ENCODE measurements around the gene RNF135. TPM values are rescaled to one million over a fixed set of nuclear protein-coding genes. Genes with fewer than 3 reads are reported as not detected.
"Not testable (repeated sequence)": the region's sequence is repeated elsewhere in the genome, so short reads cannot be mapped to it uniquely, and the experiment has no call there.

The RNF135 gene
- total RNA-seq, 1 donor from 2014 or later: 25.3 TPM

- intact Hi-C loops (cut with DNase I): no loop called here
- TF ChIP-seq, protein P1, sequence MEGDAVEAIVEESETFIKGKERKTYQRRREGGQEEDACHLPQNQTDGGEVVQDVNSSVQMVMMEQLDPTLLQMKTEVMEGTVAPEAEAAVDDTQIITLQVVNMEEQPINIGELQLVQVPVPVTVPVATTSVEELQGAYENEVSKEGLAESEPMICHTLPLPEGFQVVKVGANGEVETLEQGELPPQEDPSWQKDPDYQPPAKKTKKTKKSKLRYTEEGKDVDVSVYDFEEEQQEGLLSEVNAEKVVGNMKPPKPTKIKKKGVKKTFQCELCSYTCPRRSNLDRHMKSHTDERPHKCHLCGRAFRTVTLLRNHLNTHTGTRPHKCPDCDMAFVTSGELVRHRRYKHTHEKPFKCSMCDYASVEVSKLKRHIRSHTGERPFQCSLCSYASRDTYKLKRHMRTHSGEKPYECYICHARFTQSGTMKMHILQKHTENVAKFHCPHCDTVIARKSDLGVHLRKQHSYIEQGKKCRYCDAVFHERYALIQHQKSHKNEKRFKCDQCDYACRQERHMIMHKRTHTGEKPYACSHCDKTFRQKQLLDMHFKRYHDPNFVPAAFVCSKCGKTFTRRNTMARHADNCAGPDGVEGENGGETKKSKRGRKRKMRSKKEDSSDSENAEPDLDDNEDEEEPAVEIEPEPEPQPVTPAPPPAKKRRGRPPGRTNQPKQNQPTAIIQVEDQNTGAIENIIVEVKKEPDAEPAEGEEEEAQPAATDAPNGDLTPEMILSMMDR (IDR thresholded peaks at IDR 0.05): no peak
- no peak overlapping the region for H3K4me3 ChIP-seq
- H3K4me1 ChIP-seq: no peaks in the 10 kb centered on the region
- H3K27ac ChIP-seq: no peak overlapping the region
- no peak for DNase-seq
- no peak for ATAC-seq
- H3K27me3 ChIP-seq: no peaks in the 10 kb centered on the region
- H3K36me3 ChIP-seq: peaks cover 11% of the 10 kb centered on the region
- no peaks in the 10 kb centered on the region for H3K9me3 ChIP-seq
Observed at GRCh38 chr17:30975042-30975820, 4.4 kb downstream of the RNF135 start.

GRCh38 chr17:30979919-30980318 lies 9.1 kb downstream of the RNF135 start:
- ATAC-seq; intact Hi-C loops (cut with DNase I); H3K4me1 ChIP-seq; DNase-seq; H3K27me3 ChIP-seq; H3K4me3 ChIP-seq; H3K9me3 ChIP-seq; H3K27ac ChIP-seq: not testable (repeated sequence)
- peaks cover 14% of the 10 kb centered on the region for H3K36me3 ChIP-seq

DNA sequence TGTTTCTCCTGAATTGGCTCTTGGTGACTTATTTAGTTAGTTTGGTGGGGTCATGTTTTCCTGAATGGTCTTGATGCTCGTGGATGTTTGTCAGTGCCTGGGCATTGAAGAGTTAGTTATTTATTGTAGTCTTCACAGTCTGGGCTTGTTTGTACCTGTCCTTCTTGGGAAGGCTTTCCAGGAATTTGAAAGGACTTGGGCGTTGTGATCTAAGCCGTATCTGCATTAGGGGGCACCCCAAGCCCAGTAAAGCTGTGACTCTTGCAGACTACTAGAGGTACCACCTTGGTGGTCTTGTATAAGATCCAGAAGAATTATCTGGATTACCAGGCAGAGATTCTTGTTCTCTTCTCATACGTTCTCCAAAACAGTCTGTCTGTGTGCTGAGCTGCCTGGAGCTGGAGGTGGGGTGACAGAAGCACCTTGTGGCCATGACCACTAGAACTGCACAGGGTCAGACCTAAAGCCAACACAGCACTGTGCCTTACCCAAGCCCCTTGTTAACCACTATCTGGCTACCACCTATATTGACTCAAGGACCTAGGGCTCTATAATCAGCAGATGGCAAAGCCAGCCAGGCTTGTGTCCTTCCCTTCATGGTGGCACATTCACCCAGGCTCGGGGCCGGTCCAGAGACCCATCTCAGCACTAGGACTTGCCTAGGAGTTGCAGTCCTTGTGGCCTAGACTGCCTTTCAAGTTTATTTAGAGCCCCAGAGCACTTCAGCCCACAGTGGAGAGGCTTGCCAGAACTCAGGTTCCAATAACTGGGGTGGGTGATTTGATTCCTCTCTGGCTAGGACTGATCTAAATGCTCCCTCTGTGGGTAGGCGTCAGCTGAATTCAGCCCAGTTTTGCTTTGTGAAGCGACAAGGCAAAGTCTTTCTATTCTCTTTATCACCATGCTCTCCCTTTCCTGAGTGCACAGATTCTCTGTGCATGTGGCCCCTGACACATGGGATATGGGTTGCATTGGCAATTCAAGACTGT lies 11.0 kb downstream of the RNF135 start:
- H3K36me3 ChIP-seq: peaks cover 21% of the 10 kb centered on the region
- no peaks in the 10 kb centered on the region for H3K4me1 ChIP-seq
- intact Hi-C loops (cut with DNase I): no loop called here
- H3K27me3 ChIP-seq: no peaks in the 10 kb centered on the region
- no peak overlapping the region for H3K4me3 ChIP-seq
- H3K9me3 ChIP-seq: no peaks in the 10 kb centered on the region
- TF ChIP-seq, protein P1 (IDR thresholded peaks at IDR 0.05): no peak
- H3K27ac ChIP-seq: no peak overlapping the region
- ATAC-seq (no peak), DNase-seq (no peak)

GRCh38 chr17:30982855-30983254 lies 12.0 kb downstream of the RNF135 start:
- ATAC-seq: no peak

GRCh38 chr17:30990458-30990857 lies 19.6 kb downstream of the RNF135 start:
- intact Hi-C loops (cut with DNase I): no loop called here
- no peak overlapping the region for H3K4me3 ChIP-seq
- TF ChIP-seq, protein P1 (IDR thresholded peaks at IDR 0.05): no peak
- no peaks in the 10 kb centered on the region for H3K27me3 ChIP-seq
- H3K9me3 ChIP-seq: no peaks in the 10 kb centered on the region
- no peak overlapping the region for H3K27ac ChIP-seq
- DNase-seq (no peak), ATAC-seq (no peak)
- no peaks in the 10 kb centered on the region for H3K4me1 ChIP-seq
- peaks cover 65% of the 10 kb centered on the region for H3K36me3 ChIP-seq

More at GRCh38 chr17:30982855-30983254, 12.0 kb downstream of the RNF135 start:
- no peaks in the 10 kb centered on the region for H3K9me3 ChIP-seq
- TF ChIP-seq, protein P1 (IDR thresholded peaks at IDR 0.05): no peak
- H3K27me3 ChIP-seq: no peaks in the 10 kb centered on the region
- H3K36me3 ChIP-seq: peaks cover 23% of the 10 kb centered on the region
- H3K4me1 ChIP-seq: no peaks in the 10 kb centered on the region
- intact Hi-C loops (cut with DNase I): no loop called here
- no peak overlapping the region for H3K4me3 ChIP-seq
- no peak for DNase-seq
- no peak overlapping the region for H3K27ac ChIP-seq

GRCh38 chr17:30992551-30992950 lies 21.7 kb downstream of the RNF135 start:
- H3K4me3 ChIP-seq: no peak overlapping the region
- no peak for DNase-seq
- H3K9me3 ChIP-seq: no peaks in the 10 kb centered on the region
- ATAC-seq: no peak
- peaks cover 71% of the 10 kb centered on the region for H3K36me3 ChIP-seq
- no peaks in the 10 kb centered on the region for H3K27me3 ChIP-seq
- intact Hi-C loops (cut with DNase I): no loop called here
- no peaks in the 10 kb centered on the region for H3K4me1 ChIP-seq
- H3K27ac ChIP-seq: no peak overlapping the region
- TF ChIP-seq, protein P1 (IDR thresholded peaks at IDR 0.05): no peak

Data from upper lobe of right lung (tissue), 1 donor.